HG03108 (cell line): Measurements from ENCODE around the gene DMRTA2.

Experiments used
- ATAC-seq: cut with Tn5 transposase; IDR thresholded peaks from one replicate; pipeline ENCODE4 v1.9.1; 2021; ENCODE audit warnings: moderate library complexity; ENCODE audit not compliant: unreplicated experiment

Gene DMRTA2

GRCh38 chr1:50422946-50423669 is at the start of gene DMRTA2:
TSS of gene DMRTA2 (minus strand) at chr1:50423443. CDS start at chr1:50421536, 1,907 bp downstream.
- no peak for ATAC-seq

DNA sequence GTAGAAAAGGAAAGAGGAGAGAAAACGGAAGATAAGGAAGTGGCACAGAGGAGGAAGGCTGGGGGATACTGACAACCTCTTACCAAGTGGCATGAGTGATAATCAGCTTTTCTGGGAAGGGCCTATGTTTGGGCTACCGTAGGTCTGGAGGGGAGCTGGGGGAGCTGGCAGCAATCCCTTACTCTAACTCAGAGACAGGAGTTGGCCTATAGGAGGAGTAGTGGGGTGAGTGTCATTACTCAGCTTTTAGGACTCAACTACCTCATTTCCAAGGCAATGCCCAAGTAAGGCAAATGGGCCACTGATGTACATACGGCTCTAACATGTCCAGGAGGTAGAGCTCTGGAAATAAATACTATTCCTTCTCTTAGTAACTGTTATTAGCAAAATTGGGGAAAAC is 48.7 kb upstream of the DMRTA2 start:
- ATAC-seq, result no peak

- no peak for ATAC-seq
Observed at GRCh38 chr1:50462964-50463363, 39.7 kb upstream of the DMRTA2 start.

GRCh38 chr1:50458507-50458906 is 35.3 kb upstream of the DMRTA2 start:
- ATAC-seq, result no peak

DNA sequence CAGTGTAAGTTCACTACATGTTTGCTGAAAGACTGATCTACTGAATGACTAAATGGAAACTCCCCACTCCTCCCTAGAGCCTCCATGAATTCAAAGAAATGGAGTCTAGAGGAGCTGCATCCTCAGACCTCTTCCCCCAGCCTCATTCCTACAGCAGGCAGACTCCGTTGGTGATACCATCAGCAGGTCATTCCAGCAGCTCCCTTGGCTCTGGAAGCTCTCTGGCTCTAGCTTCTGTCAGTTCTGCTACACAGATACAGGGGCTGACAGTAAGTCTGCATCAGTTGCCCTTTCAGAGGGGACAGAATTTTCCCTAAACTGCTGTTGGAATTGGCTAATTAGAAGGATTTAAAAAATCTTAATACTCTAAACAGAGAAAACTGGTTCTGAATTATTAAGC is 31.7 kb upstream of the DMRTA2 start:
- no peak for ATAC-seq

DNA sequence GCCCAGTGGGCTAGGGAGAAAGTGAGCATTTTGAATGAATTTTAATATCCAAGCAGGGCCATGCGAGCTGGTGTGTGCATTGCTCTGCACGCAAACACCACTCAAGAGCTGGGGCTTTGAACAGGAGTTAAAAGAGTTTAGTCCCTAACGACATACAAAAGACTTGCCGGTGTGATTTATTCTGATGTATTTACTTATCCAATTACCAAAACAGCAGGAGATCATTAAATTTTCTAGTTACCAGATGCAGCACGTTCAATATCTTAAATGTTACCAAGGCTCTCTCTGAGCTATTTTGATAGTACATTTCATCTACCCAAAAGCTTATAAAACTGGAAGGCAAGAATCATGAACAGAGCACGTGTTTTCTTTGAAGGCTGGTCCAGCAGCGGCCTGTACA is 30.0 kb upstream of the DMRTA2 start:
- no peak for ATAC-seq

GRCh38 chr1:50452700-50453099 is 29.5 kb upstream of the DMRTA2 start:
- ATAC-seq, result no peak

DNA sequence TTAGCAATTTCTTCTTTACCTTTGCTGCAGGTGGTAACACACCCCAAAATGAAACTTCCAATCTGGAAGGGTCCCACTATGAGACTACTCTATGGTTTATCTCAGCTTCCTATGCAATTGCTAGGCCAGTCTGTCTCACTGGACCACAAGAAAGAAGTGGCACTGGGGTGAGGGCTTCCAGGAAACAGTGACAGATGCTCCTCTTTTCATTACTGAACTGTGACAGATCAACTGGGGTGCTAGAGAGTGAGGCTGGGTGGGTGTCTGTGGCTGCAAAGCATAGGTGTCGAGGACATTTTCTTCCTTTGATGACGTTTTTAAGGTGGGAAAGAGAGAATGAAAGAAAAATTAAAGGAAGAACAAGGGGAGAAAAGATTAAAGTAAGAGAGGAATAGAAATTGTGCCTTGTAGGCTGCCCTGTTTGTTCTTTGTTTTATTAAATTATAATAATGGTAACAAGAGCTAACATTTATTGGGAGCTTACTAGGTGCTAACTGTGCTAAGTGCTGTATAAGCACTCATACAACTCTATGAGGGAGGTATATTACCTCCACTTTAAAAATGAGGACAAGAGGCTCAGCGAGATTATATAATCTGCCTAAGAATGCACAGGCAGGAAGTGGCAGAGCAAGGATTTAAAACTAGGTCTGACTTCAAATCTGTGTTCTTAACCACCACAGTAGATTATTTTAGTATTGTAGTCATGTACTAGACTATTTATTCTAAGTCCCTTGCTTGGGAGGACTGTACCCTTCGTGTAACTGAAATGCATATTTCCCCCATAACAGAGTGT is 27.8 kb upstream of the DMRTA2 start:
- ATAC-seq, result no peak

DNA sequence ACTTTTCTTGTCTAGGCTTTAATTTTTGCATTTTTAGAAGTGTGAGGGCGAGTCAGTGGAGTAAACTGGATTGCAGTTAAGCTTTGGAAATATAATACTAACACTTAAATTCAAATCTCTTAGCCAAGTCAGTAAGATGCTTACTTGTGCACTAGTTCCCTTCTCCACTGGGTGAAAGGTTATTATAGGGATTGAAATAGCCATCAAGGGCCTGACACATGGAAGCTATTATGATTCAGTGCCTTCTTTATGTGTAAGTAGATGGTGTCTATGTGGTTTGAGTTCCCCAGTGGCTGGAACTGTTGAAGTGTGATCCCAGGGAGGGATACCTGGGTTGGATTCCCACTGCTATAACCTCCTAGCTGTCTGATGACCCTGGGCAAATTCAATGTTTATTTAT is 24.7 kb upstream of the DMRTA2 start:
- no peak for ATAC-seq

- no peak for ATAC-seq
Observed at GRCh38 chr1:50441183-50441582, 17.9 kb upstream of the DMRTA2 start.

- no peak for ATAC-seq
Observed at GRCh38 chr1:50438945-50439344, 15.7 kb upstream of the DMRTA2 start.

GRCh38 chr1:50436489-50436888 is 13.2 kb upstream of the DMRTA2 start:
- ATAC-seq, result no peak

DNA sequence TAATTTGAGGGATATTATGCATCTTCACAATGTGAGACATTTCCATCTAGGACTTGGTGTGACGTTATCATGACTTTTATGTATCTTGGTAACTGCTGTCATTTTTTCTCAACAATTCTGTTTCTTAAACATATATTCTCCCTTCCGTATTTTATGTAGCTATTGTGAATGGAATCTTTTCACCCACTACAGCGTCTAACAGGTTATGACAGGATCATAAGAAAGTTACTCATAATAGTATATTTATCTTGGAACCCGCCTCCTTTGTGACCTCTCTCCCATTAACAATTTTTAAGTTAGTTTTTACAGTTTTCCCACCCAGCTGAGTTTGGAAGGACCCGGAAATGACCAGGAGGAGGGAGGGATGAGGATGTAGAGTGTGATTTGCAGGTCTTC is 6.8 kb upstream of the DMRTA2 start:
- no peak for ATAC-seq

DNA sequence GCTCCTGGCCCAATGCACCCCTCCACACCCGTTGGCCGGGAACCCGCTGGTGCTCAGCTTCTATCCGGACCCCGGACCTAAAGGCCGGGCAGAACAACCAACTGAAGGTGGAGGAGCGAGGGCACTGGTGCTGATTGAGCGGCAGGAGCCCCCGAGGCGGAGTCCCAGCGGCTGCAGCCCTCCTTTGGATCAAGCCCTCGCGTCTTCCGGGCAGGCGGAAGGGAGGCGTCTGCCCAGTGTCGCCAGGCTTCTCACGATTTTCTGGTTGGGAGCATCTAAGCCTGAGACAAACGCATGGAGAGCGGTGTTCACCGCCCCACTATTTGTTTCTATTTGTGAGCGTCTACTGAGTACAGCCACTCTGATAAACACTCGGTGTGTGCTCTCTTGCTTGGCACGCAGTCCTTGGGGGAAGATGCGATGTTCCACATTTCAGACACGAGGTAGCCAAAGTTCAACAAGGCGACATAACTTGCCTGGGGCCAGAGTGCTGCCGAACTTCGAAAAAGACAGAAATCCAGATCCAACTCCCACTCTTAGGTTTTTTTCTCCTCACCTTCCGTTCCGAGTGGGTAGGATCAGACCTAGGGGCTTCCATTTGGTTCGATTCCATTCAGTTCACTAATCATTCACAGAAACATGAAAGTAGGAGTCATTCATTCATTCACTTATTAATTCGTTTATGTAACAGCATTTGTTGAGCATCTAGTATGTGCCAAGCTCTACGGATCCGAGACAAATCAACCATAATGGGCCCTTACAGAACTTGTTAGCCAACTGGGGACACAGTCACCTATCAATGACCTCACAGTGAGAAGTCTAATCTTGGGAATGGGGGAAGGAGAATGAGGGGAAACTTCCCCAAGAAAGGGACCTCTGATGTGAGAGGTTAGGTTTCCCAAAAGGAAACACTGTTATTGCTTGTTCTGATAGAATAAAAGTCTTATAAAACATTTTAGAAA is 4.9 kb upstream of the DMRTA2 start:
- ATAC-seq, result no peak

GRCh38 chr1:50427086-50427817 is 4.0 kb upstream of the DMRTA2 start:
- no peak for ATAC-seq

- no peak for ATAC-seq
Observed at GRCh38 chr1:50426702-50427085, 3.5 kb upstream of the DMRTA2 start.

- ATAC-seq, result no peak
Observed at GRCh38 chr1:50426108-50426700, 3.0 kb upstream of the DMRTA2 start.

DNA sequence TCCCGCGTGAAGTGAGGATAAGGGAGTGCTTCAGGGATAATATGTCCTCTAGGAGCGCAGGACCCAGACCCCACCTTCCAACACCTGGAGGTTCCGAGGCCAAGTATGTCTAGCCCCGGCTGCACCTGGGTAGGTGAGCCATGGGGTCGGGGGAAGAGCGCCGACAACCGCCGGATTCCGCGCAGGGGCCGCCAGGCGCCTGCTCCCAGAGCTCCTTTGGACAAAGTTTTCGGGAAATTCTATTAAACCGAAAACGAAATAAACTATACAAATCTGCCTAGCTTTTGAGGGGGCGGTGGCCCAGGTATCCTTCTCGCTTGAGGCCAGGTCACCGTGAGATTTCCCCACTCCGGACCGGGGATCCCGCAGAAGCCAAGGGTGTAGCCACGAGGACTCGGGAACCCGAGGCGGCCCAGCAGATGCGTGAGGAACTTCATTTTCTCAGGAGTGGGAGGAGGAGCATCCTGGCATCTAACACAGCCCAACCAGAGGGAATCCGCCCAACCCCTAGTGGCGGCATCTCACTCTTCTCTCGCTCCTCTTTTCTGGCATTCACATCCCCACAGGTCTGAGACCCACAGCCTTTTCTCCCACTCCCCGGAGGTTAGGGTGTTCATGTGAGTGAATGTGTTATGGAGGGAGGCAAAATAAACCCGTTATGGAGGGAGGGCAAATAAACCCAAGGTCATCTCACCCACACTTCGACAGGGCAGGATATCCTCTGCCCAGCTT is 2.3 kb upstream of the DMRTA2 start:
- no peak for ATAC-seq

DNA sequence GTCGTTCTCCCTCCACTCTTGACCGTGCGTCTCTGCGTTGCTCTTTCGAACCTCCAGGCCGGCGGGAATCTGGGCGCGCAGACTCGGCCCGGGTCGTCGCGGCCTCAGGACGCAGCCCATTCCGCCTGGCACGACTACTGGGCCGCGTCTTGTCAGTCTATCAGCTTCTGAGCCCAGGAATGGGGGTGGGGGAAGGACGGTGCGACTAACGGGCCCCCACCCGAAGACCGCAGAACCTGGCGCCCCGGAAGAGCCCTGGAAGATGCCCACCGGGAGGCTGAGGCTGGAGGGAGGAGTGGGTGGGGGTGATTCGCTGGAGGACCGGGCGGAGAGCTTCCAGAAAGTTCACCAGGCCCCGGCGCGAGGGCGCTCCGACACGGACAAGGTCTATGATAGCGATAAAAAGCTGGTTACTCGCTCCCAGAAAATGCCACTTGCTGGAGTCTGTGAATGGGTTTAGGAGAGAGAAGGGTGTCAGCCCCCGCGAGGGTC is 1.7 kb upstream of the DMRTA2 start:
- no peak for ATAC-seq
